Measurements from ENCODE around the gene SP8.

- TF ChIP-seq RAD21 (IDR thresholded peaks at IDR 0.05; ENCODE audit: low read length) (no peak), MXI1 (IDR thresholded peaks at IDR 0.05; ENCODE audit: low read depth, low read length) (no peak), FOSL2 (IDR thresholded peaks at IDR 0.05; ENCODE audit: borderline replicate concordance, low read depth) (no peak), CTCF (IDR thresholded peaks at IDR 0.05) (no peak), FOXJ3 (CRISPR knock-in tag; IDR thresholded peaks at IDR 0.05) (no peak), TCF12 (IDR thresholded peaks at IDR 0.05) (no peak), EP300 (IDR thresholded peaks at IDR 0.05; ENCODE audit: borderline replicate concordance in 1 of 2, low read depth in 1 of 2, low read length in 1 of 2) (no peak), GABPA (IDR thresholded peaks at IDR 0.05; ENCODE audit: low read depth) (no peak), ZBTB33 (IDR thresholded peaks at IDR 0.05; ENCODE audit: borderline replicate concordance, low read depth) (no peak), POLR2AphosphoS5 (IDR thresholded peaks at IDR 0.05; ENCODE audit: low read depth, low read length) (no peak), NFIC (IDR thresholded peaks at IDR 0.05; ENCODE audit: borderline replicate concordance) (no peak), RCOR1 (IDR thresholded peaks at IDR 0.05; ENCODE audit: low read length) (no peak), RXRA (IDR thresholded peaks at IDR 0.05; ENCODE audit: borderline replicate concordance, low read depth) (no peak), TAF1 (IDR thresholded peaks at IDR 0.05; ENCODE audit: borderline replicate concordance, low read depth, low read length) (no peak)
Observed at GRCh38 chr7:20816372-20816959, 29.8 kb upstream of the SP8 start.
